Esophagus squamous epithelium (tissue), 5 donors: ENCODE data around the gene RTN4RL2. TPM values are rescaled to one million over a fixed set of nuclear protein-coding genes. Genes with fewer than 3 reads are reported as not detected.
A peak's percentile ranks its signal among the peaks of the same experiment; 100 is the strongest.

Source experiments
- DNase-seq: peaks from one replicate; lab custom pipeline; 2025; lab: John Stamatoyannopoulos, UW
- H3K27ac ChIP-seq, 4 donors: fragments of 200-600 bp; sonication (generic); one replicate each; pipeline ENCODE4 v1.5.1; 2016 to 2019; ENCODE audit warnings: mild to moderate bottlenecking in 1 of 4
- H3K27me3 ChIP-seq, 4 donors: fragments of 200-600 bp; sonication (generic); 1 replicate in 3 of 4; 2 replicates in 1 of 4; pipeline versions ENCODE4 v1.5.1 to v1.6.0; 2017 to 2021; ENCODE audit warnings: antibody characterized with exemption in 1 of 4
- H3K36me3 ChIP-seq, 3 donors: fragments of 200-600 bp; sonication (generic); one replicate each; pipeline ENCODE4 v1.5.1; 2016 to 2019
- H3K4me1 ChIP-seq, 3 donors: fragments of 200-600 bp; sonication (generic); one replicate each; pipeline ENCODE4 v1.5.1; 2017 to 2019
- H3K4me3 ChIP-seq, 4 donors: fragments of 200-600 bp; sonication (generic); 1 replicate in 3 of 4; 2 replicates in 1 of 4; pipeline ENCODE4 v1.5.1; 2016 to 2019; ENCODE audit warnings: mild to moderate bottlenecking in 2 of 4, moderate library complexity in 1 of 4
- H3K9me3 ChIP-seq, 3 donors: fragments of 200-600 bp; sonication (generic); one replicate each; pipeline ENCODE4 v1.5.1; 2016 to 2019
- POLR2A ChIP-seq, 4 donors: fragments of 450-650 bp; IDR thresholded peaks; one replicate each; pipeline ENCODE4 v1.6.1; 2017; ENCODE audit warnings: antibody characterized with exemption in 4 of 4, mild to moderate bottlenecking in 4 of 4, moderate library complexity in 3 of 4
- WGBS, 2 donors: methylation state at CpG; one replicate each; pipeline ENCODE4 v1.1.5; 2018; 5-methylcytosine and 5-hydroxymethylcytosine counted together
- intact Hi-C: fragments of 100-400 bp; cut with DNase I; formaldehyde crosslinking; loops from one replicate; pipeline ENCODE4 v1.15.0; 2022
- total RNA-seq, 4 donors: library from RNA; depleted of rRNA; stranded (reverse); fragments of >200 nt; gene quantifications; one replicate each; pipeline ENCODE4 v1.1.0, GENCODE V29; 2016
- TF ChIP-seq, protein P1 (sequence below), 6 experiments: fragments of 450-650 bp in 4 of 6; fragments of 200-600 bp in 2 of 6; sonication (generic) in 2 of 6; IDR thresholded peaks; one replicate each; pipeline ENCODE4 v1.5.1; 2016 to 2019; ENCODE audit warnings: antibody characterized with exemption in 6 of 6, mild to moderate bottlenecking in 4 of 6, moderate library complexity in 4 of 6
- donor health status: DM: yes; HTN: yes; CAD: no.

The RTN4RL2 gene
- total RNA-seq, 4 donors from 2014 or later: 0.66 to 1.1 (median 0.90) TPM

DNA sequence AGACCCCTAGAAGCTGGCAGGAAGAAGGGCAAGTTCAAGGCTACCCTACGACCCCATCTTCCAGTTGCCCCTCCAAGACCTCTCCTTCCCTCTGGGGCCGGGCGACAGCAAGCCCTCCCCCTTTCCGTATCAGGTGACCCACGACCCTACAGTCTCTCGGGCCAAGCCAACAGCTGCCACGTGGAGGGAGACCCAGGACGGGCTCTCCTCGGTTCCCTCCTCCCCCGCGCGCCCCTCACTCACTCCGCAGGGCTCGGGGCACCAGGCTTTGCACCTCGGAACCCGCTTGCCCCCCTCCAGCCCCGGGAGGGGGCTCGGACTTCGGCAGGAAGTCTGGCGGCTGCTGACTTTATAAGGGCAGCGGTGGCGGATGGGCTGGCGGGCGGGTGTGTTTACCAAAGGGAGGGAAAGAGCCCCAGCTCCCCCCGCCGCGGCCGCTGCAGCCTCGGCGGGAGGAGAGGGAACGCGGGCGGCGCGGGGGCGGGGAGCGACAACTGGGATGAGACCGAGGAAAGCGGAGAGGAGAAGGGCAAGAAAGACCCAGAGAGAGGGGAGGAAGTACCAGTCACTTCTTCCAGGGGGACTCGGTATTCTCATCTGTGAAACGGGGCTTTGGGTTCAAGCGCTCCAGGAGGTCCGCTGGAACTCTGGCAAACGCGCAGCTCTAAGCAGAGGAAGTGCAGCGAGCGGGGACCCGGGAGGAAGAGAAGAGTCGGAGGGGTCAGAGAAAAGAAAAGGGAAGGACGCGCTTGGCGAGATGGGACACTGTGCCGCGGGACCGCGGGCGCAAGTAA is 54.4 kb downstream of the RTN4RL2 start:
- H3K9me3 ChIP-seq: no peaks in the 10 kb centered on the region
- no peak for TF ChIP-seq POLR2A (IDR thresholded peaks at IDR 0.05)
- TF ChIP-seq, protein P1, sequence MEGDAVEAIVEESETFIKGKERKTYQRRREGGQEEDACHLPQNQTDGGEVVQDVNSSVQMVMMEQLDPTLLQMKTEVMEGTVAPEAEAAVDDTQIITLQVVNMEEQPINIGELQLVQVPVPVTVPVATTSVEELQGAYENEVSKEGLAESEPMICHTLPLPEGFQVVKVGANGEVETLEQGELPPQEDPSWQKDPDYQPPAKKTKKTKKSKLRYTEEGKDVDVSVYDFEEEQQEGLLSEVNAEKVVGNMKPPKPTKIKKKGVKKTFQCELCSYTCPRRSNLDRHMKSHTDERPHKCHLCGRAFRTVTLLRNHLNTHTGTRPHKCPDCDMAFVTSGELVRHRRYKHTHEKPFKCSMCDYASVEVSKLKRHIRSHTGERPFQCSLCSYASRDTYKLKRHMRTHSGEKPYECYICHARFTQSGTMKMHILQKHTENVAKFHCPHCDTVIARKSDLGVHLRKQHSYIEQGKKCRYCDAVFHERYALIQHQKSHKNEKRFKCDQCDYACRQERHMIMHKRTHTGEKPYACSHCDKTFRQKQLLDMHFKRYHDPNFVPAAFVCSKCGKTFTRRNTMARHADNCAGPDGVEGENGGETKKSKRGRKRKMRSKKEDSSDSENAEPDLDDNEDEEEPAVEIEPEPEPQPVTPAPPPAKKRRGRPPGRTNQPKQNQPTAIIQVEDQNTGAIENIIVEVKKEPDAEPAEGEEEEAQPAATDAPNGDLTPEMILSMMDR (IDR thresholded peaks at IDR 0.05): no peak
- WGBS, 2 donors: 0 to 1% methylated on average over 14 to 27 of the region's 57 CpGs
- intact Hi-C loops: no loop called here
- no peak for DNase-seq
- H3K4me1 ChIP-seq: peaks cover 13 to 35% (median 19%) of the 10 kb centered on the region in 3 donors
- H3K36me3 ChIP-seq: no peaks in the 10 kb centered on the region
- peak overlapping the region; percentile 36 to 91 (median 77) for H3K4me3 ChIP-seq
- H3K27ac ChIP-seq: peak overlapping the region; percentile 62 to 85 (median 71)
- H3K27me3 ChIP-seq: peaks cover 0 to 25% (median 0%) of the 10 kb centered on the region in 4 donors

DNA sequence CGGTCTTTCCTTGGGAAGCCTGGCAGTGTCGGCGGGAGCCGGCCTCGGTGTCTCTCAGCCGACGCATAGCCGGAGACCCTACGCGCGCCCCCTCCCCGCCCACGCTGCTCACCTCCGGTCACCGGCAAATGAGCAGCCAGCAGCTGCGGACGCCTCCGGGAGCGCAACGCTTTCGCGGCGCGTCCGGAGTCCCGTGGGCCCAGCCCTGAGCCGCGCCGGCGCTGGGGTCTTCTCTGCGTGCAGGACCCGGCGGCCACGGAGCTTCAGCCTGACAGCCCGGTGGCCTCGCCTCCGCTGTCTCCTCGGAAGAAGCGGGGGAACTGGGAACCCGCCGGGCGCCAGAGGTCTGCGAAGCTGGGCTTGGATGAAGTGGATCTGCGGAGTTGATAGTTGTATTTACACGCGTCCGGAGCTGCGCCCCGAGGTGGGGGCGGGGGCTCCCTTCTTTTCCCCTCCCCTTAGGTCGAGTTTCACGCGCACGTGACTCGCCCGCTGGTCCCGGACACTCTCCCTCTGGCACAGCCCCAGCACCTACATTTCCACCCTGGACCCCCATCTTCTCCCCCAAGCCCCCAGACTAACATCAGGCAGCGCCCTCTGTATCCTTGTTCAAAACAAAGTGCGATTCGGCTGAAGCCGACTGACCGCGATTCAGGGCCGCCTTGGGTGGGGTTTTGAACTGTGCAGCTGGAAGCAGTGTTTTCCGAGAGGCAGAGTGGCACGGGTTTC is 55.2 kb downstream of the RTN4RL2 start, which contains the start of gene SLC43A1:
Gene SLC43A1 (minus strand): TSS at position 371 of the 729 bp plus-strand sequence. CDS start 1,591 bp downstream, outside the sequence.
- Histone ChIP-seq H3K36me3 (no peaks in the 10 kb centered on the region), H3K4me1 (peaks cover 13 to 35% (median 19%) of the 10 kb centered on the region in 3 donors), H3K27ac (peak within 1 kb of the TSS; percentile 62 to 85 (median 71)), H3K4me3 (peak within 1 kb of the TSS; percentile 36 to 91 (median 77)), H3K27me3 (peaks cover 0 to 25% (median 0%) of the 10 kb centered on the region in 4 donors), H3K9me3 (no peaks in the 10 kb centered on the region)
- intact Hi-C loops: no loop called here
- 0% methylated on average over 21 to 62 of the region's 66 CpGs for WGBS, 2 donors
- no peak for DNase-seq
- peak in 2 of 4 donors; percentile 29 to 47 for TF ChIP-seq POLR2A (IDR thresholded peaks at IDR 0.05)
- TF ChIP-seq, protein P1 (IDR thresholded peaks at IDR 0.05): no peak

DNA sequence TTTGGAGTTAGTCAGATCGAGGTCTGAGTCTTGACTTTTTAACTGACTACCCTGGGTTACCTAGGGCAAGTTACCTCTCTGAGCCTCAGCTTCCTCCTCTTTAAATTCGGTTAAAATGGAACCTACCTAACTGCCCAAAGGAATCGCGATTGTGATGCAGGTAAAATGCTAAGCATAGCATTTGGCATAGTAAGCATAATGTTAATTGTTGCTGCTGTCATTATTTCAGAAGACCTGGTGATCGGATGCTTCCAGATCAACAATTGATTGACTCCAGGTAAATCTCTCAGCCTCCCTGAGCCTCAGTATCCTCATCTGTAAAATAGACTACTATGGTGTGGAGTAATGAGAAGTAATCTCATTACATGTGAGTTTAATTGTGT is 55.7 kb downstream of the RTN4RL2 start:
- peak overlapping the region; percentile 36 to 91 (median 77) for H3K4me3 ChIP-seq
- H3K27me3 ChIP-seq: peaks cover 0 to 25% (median 0%) of the 10 kb centered on the region in 4 donors
- no peaks in the 10 kb centered on the region for H3K9me3 ChIP-seq
- WGBS, 2 donors: 24 to 29% methylated on average over 3 to 4 of the region's 5 CpGs
- TF ChIP-seq, protein P1 (IDR thresholded peaks at IDR 0.05): no peak
- TF ChIP-seq POLR2A (IDR thresholded peaks at IDR 0.05): no peak
- peaks cover 13 to 35% (median 19%) of the 10 kb centered on the region in 3 donors for H3K4me1 ChIP-seq
- peak overlapping the region in 3 of 4 donors; percentile 67 to 85 (median 75) for H3K27ac ChIP-seq
- DNase-seq: no peak
- intact Hi-C loops: no loop called here
- H3K36me3 ChIP-seq: no peaks in the 10 kb centered on the region

DNA sequence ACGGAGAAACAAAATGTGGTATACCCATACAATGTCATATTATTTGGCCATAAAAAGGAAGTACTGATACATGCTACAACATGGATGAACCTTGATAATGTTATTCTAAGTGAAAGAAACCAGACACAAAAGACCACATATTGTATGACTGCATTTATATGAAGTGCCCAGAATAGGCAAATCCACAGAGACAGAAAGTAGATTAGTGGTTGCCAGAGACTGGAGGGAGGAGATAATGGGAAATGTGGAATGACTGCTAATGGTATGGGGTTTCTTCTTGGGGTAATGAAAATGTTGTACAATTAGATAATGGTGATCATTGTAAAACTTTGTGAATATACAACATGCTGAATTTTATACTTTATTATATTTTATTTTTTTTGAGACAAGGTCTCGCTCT is 60.8 kb downstream of the RTN4RL2 start:
- WGBS, 2 donors: 88 to 92% methylated on average over 2 of the region's 2 CpGs

More for the DNA sequence above, 60.8 kb downstream of the RTN4RL2 start:
- Histone ChIP-seq H3K27ac (no peak overlapping the region), H3K4me1 (peaks cover 0 to 2% (median 1%) of the 10 kb centered on the region in 3 donors), H3K27me3 (peaks cover 0 to under 1% (median 0%) of the 10 kb centered on the region in 4 donors), H3K9me3 (no peaks in the 10 kb centered on the region), H3K36me3 (no peaks in the 10 kb centered on the region), H3K4me3 (no peak overlapping the region)
- no peak for DNase-seq
- TF ChIP-seq POLR2A (IDR thresholded peaks at IDR 0.05): no peak
- TF ChIP-seq, protein P1 (IDR thresholded peaks at IDR 0.05): no peak
- intact Hi-C loops: loop anchor here (5.0 kb wide), 1 partner anchor 64 kb away; no protein-coding TSS in a partner anchor
